NB4 (cell line): ENCODE results near the gene CALM3.
"Not testable (repeated sequence)": the region's sequence is repeated elsewhere in the genome, so short reads cannot be mapped to it uniquely, and the experiment has no call there.

Experiments used
- DNase-seq: peaks from one replicate; pipeline ENCODE4 v3.0.0; 2010; ENCODE audit warnings: low read depth
- H3K4me3 ChIP-seq: one replicate; pipeline ENCODE4 v1.5.1; 2011; ENCODE audit warnings: mild to moderate bottlenecking, low read depth, low read length, moderate library complexity
- CTCF ChIP-seq: IDR thresholded peaks from one replicate; pipeline ENCODE4 v1.5.1; 2012; ENCODE audit warnings: low read depth, low read length
- MAX ChIP-seq: IDR thresholded peaks from 2 replicates; pipeline ENCODE4 v1.6.1; 2011; ENCODE audit warnings: low read depth, low read length
- MYC ChIP-seq: IDR thresholded peaks from 2 replicates; pipeline ENCODE4 v1.6.1; 2011; ENCODE audit warnings: low read depth, low read length
- POLR2A ChIP-seq: IDR thresholded peaks from 2 replicates; pipeline ENCODE4 v1.6.1; 2011; ENCODE audit warnings: mild to moderate bottlenecking; ENCODE audit not compliant: insufficient read length; ENCODE audit errors: extremely low read depth

The CALM3 gene

GRCh38 chr19:46621191-46622117 is 20.3 kb downstream of the CALM3 start:
- TF ChIP-seq CTCF (peak; percentile 61), MYC (no peak)
- H3K4me3 ChIP-seq, result no peak overlapping the region
- DNase-seq, result no peak

GRCh38 chr19:46622118-46622446 is 21.0 kb downstream of the CALM3 start:
- no peak for TF ChIP-seq POLR2A
- no peak for TF ChIP-seq MYC
- TF ChIP-seq MAX, result no peak
- no peak for DNase-seq
- no peak overlapping the region for H3K4me3 ChIP-seq

GRCh38 chr19:46623915-46624502 is 22.9 kb downstream of the CALM3 start:
- DNase-seq, result no peak
- no peak overlapping the region for H3K4me3 ChIP-seq
- TF ChIP-seq POLR2A (no peak), MAX (no peak), MYC (no peak), CTCF (no peak)

GRCh38 chr19:46624958-46625661 is 24.0 kb downstream of the CALM3 start, which contains the start of gene PTGIR:
PTGIR (minus strand) TSS chr19:46625089; CDS start chr19:46624225, 864 bp downstream.
- peak; percentile 58 for DNase-seq
- H3K4me3 ChIP-seq, result no peak within 1 kb of the TSS
- TF ChIP-seq POLR2A (no peak), CTCF (peak; percentile 13)

- DNase-seq, result no peak
- no peak for TF ChIP-seq MYC
- H3K4me3 ChIP-seq, result no peak overlapping the region
These were observed 24.6 kb downstream of the CALM3 start for GRCh38 chr19:46625731-46626130.

GRCh38 chr19:46626446-46626845 is 25.3 kb downstream of the CALM3 start:
- no peak for TF ChIP-seq MYC
- no peak for TF ChIP-seq MAX
- TF ChIP-seq POLR2A, result no peak
- TF ChIP-seq CTCF, result no peak
- no peak for DNase-seq

GRCh38 chr19:46628970-46629369 is 27.8 kb downstream of the CALM3 start:
- not testable (repeated sequence) for H3K4me3 ChIP-seq

More at GRCh38 chr19:46626446-46626845, 25.3 kb downstream of the CALM3 start:
- H3K4me3 ChIP-seq, result no peak overlapping the region

More at GRCh38 chr19:46628970-46629369, 27.8 kb downstream of the CALM3 start:
- not testable (repeated sequence) for DNase-seq
